ENCODE results near the gene RAC2. TPM values are rescaled to one million over a fixed set of nuclear protein-coding genes. Genes with fewer than 3 reads are reported as not detected.
A peak's percentile ranks its signal among the peaks of the same experiment; 100 is the strongest.

Gene RAC2
- total and polyA plus RNA-seq, 7 donors = 0.90 to 5.0 (median 2.3) TPM

- intact Hi-C loops (cut with DNase I) = no loop called here
Observed at GRCh38 chr22:37240240-37240940, 3.7 kb downstream of the RAC2 start.

GRCh38 chr22:37239336-37240239, 4.5 kb downstream of the RAC2 start:
- Histone ChIP-seq H3K27me3 (ENCODE audit: insufficient read depth in 3 of 3, low read length in 2 of 3) (peaks cover 0 to 71% (median 29%) of the 10 kb centered on the region in 3 donors), H3K36me3 (ENCODE audit: insufficient read depth in 1 of 2, low read depth in 1 of 2) (no peaks in the 10 kb centered on the region), H3K4me1 (no peaks in the 10 kb centered on the region), H3K9me3 (no peaks in the 10 kb centered on the region), H3K4me3 (no peak overlapping the region), H3K27ac (no peak overlapping the region)
- 59 to 66% (median 59%) methylated on average over 9 to 10 of the region's 10 CpGs for WGBS, 3 donors
- TF ChIP-seq CTCF (IDR thresholded peaks at IDR 0.05) = no peak
- DNase-seq = peak in 1 of 2 donors; percentile 18
- no peak for ATAC-seq
- intact Hi-C loops (cut with DNase I) = no loop called here

More at GRCh38 chr22:37240240-37240940, 3.7 kb downstream of the RAC2 start:
- H3K9me3 ChIP-seq = no peaks in the 10 kb centered on the region
- H3K4me1 ChIP-seq = no peaks in the 10 kb centered on the region
- no peak overlapping the region for H3K4me3 ChIP-seq
- H3K36me3 ChIP-seq (ENCODE audit: insufficient read depth in 1 of 2, low read depth in 1 of 2) = no peaks in the 10 kb centered on the region
- H3K27ac ChIP-seq = no peak overlapping the region
- WGBS, 3 donors = 65 to 73% (median 69%) methylated on average over 11 of the region's 11 CpGs
- peaks cover 0 to 69% (median 30%) of the 10 kb centered on the region in 3 donors for H3K27me3 ChIP-seq (ENCODE audit: insufficient read depth in 3 of 3, low read length in 2 of 3)
- peak in 1 of 2 donors; percentile 19 for DNase-seq
- TF ChIP-seq CTCF (IDR thresholded peaks at IDR 0.05) = no peak
- no peak for ATAC-seq

- no peak for TF ChIP-seq CTCF (IDR thresholded peaks at IDR 0.05)
- H3K27me3 ChIP-seq (ENCODE audit: insufficient read depth in 3 of 3, low read length in 2 of 3) = peaks cover 0 to 66% (median 26%) of the 10 kb centered on the region in 3 donors
Observed at GRCh38 chr22:37237371-37238268, 6.4 kb downstream of the RAC2 start.

GRCh38 chr22:37235897-37236607, 8.0 kb downstream of the RAC2 start:
- Histone ChIP-seq H3K36me3 (ENCODE audit: insufficient read depth in 1 of 2, low read depth in 1 of 2) (no peaks in the 10 kb centered on the region), H3K9me3 (no peaks in the 10 kb centered on the region), H3K27ac (no peak overlapping the region), H3K4me1 (no peaks in the 10 kb centered on the region), H3K27me3 (ENCODE audit: insufficient read depth in 3 of 3, low read length in 2 of 3) (peaks cover 0 to 62% (median 24%) of the 10 kb centered on the region in 3 donors), H3K4me3 (no peak overlapping the region)
- 78 to 90% (median 89%) methylated on average over 3 of the region's 3 CpGs for WGBS, 3 donors
- no peak for TF ChIP-seq CTCF (IDR thresholded peaks at IDR 0.05)
- intact Hi-C loops (cut with DNase I) = no loop called here
- ATAC-seq (no peak), DNase-seq (peak in 1 of 2 donors; percentile 6)

More at GRCh38 chr22:37237371-37238268, 6.4 kb downstream of the RAC2 start:
- ATAC-seq (no peak), DNase-seq (peak in 1 of 2 donors; percentile 12)
- H3K4me1 ChIP-seq = no peaks in the 10 kb centered on the region
- intact Hi-C loops (cut with DNase I) = no loop called here
- H3K9me3 ChIP-seq = no peaks in the 10 kb centered on the region
- H3K4me3 ChIP-seq = no peak overlapping the region
- 57 to 59% (median 59%) methylated on average over 20 of the region's 20 CpGs for WGBS, 3 donors
- no peak overlapping the region for H3K27ac ChIP-seq
- no peaks in the 10 kb centered on the region for H3K36me3 ChIP-seq (ENCODE audit: insufficient read depth in 1 of 2, low read depth in 1 of 2)
